Fibroblast of the aortic adventitia (primary cell): ENCODE data around the gene TNFSF11. TPM values are rescaled to one million over a fixed set of nuclear protein-coding genes. Genes with fewer than 3 reads are reported as not detected.

Experiments used
- DNase-seq: peaks from one replicate; pipeline ENCODE4 v3.0.0-alpha.2; 2010; ENCODE audit warnings: low read depth
- H3K4me3 ChIP-seq: 2 replicates; pipeline ENCODE4 v1.5.1; 2011; ENCODE audit warnings: low read depth, mild to moderate bottlenecking, control low read depth, low read length, moderate library complexity
- total RNA-seq: library from RNA; depleted of rRNA; stranded (reverse); fragments of >200 nt; gene quantifications from 2 replicates; pipeline ENCODE4 v1.2.3, GENCODE V29; 2012; ENCODE audit warnings: low replicate concordance
- TF ChIP-seq, protein P1 (sequence below): IDR thresholded peaks from 2 replicates; pipeline ENCODE4 v1.5.1; 2011; ENCODE audit warnings: mild to moderate bottlenecking, low read length, control low read depth, inconsistent platforms; ENCODE audit not compliant: insufficient read depth

Gene TNFSF11
- total RNA-seq, 1 donor: 5.2 TPM

DNA sequence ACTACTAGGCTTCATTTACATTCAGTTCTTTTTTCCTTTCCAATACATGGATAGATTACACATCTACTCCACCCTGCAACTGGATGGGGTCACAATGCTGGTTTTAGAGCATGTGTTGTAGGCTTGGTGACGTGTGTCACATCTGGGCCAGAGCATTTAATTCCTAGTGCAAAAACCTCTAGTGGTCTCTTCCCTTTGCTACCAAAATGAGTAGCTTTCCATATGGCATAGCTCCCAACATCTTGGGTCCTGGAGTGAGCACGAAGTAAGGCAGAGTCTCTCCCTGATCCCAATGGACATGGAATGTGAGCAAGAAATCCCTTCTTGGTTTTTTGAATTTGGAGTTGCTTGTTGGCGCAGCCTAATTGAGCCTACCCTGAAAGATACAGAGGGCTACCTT is 51.7 kb downstream of the TNFSF11 start:
- no peak overlapping the region for H3K4me3 ChIP-seq
- TF ChIP-seq, protein P1, sequence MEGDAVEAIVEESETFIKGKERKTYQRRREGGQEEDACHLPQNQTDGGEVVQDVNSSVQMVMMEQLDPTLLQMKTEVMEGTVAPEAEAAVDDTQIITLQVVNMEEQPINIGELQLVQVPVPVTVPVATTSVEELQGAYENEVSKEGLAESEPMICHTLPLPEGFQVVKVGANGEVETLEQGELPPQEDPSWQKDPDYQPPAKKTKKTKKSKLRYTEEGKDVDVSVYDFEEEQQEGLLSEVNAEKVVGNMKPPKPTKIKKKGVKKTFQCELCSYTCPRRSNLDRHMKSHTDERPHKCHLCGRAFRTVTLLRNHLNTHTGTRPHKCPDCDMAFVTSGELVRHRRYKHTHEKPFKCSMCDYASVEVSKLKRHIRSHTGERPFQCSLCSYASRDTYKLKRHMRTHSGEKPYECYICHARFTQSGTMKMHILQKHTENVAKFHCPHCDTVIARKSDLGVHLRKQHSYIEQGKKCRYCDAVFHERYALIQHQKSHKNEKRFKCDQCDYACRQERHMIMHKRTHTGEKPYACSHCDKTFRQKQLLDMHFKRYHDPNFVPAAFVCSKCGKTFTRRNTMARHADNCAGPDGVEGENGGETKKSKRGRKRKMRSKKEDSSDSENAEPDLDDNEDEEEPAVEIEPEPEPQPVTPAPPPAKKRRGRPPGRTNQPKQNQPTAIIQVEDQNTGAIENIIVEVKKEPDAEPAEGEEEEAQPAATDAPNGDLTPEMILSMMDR: no peak
- no peak for DNase-seq

- TF ChIP-seq, protein P1: no peak
- DNase-seq: no peak
- no peak overlapping the region for H3K4me3 ChIP-seq
Observed at GRCh38 chr13:42626176-42626860, 52.4 kb downstream of the TNFSF11 start.

DNA sequence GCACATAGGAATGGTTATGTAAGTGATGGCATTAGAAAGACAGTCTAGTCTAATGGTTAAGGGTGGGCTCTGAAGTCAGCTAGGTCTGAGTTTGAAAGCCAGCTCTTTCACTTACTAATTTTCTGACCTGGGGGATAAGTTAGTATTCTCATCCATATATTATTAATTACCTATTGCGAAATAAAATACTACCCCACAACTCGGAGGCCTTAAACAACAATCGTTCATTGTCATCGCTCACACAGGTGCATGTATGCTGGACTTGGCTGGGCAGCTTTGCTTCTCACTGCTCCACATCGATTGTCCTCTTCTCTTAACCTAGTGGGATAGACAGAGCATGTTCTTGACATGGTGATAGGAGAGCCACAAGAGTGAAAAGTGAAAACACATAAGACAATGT is 54.7 kb downstream of the TNFSF11 start:
- H3K4me3 ChIP-seq: no peak overlapping the region
- DNase-seq: no peak
- TF ChIP-seq, protein P1: no peak

DNA sequence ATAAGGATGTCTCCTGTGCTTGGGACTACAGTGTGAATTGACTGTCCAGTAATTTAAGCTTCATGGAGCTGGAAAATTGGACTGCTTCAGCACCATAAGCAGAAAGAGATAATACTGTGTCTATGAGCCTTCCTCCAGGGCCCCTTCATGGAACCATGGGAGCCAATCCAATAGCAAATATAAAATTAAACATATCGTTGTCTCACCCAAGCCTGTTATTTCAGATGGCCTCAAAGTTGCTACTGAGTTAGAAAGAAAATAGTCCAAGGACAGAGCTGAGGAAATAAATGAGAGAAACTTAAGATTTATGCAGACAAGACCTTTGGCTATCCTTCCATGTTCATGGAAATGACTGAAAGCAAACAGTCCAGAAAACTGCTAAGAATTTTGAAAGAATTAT is 57.2 kb downstream of the TNFSF11 start:
- TF ChIP-seq, protein P1: no peak
- no peak for DNase-seq
- H3K4me3 ChIP-seq: no peak overlapping the region

GRCh38 chr13:42633495-42633894 is 59.5 kb downstream of the TNFSF11 start:
- TF ChIP-seq, protein P1: no peak
- no peak for DNase-seq
- no peak overlapping the region for H3K4me3 ChIP-seq

GRCh38 chr13:42638101-42638500 is 64.1 kb downstream of the TNFSF11 start:
- TF ChIP-seq, protein P1: no peak
- H3K4me3 ChIP-seq: no peak overlapping the region
- DNase-seq: no peak

GRCh38 chr13:42638886-42639285 is 64.9 kb downstream of the TNFSF11 start:
- H3K4me3 ChIP-seq: no peak overlapping the region
- TF ChIP-seq, protein P1: no peak
- DNase-seq: no peak
